ENCODE results near the gene DOCK3.

The DOCK3 gene

DNA sequence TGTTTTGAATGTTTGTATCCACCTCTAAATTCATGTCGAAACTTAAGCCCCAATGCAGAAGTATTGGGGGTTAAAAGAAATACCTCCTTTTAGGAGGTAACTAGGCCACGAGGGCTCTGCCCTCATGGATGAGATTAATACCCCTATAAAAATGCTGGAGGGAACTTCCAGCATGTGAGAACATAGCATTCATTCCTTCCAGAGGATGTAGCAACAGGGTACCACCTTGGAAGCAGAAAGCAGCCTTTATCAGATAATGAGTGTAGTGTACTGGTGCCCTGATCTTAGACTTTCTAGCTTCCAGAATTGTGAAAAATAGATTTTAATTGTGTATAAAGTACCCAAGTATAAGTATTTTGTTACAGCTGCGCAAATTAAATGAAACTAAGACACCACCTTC, 356.9 kb downstream of the DOCK3 start:
- Histone ChIP-seq H2BK15ac (replicated peaks; ENCODE audit: low read depth) (no peak overlapping the region), H2BK120ac (ENCODE audit: low read depth, low read length) (no peak overlapping the region), H4K8ac (ENCODE audit: low read depth, low read length) (no peak overlapping the region), H3K79me2 (ENCODE audit: control insufficient read depth, insufficient read depth, low read length) (no peaks in the 10 kb centered on the region), H3K4ac (ENCODE audit: low read depth, low read length) (no peak overlapping the region), H3K56ac (ENCODE audit: low read length) (no peak overlapping the region), H3K9ac (ENCODE audit: low read length) (no peak overlapping the region), H4K5ac (ENCODE audit: low read length) (no peak overlapping the region), H3K27me3 (ENCODE audit: insufficient read depth, low read length, poor library complexity) (no peaks in the 10 kb centered on the region), H2BK5ac (ENCODE audit: low read length) (no peak overlapping the region), H3K79me1 (ENCODE audit: low read length) (no peaks in the 10 kb centered on the region), H3K4me3 (ENCODE audit: low read length) (no peak overlapping the region), H2AK5ac (ENCODE audit: low read length) (no peak overlapping the region), H3K23ac (ENCODE audit: low read length) (no peak overlapping the region), H3K36me3 (ENCODE audit: control insufficient read depth, insufficient read depth, low read length) (no peaks in the 10 kb centered on the region), H3K27ac (ENCODE audit: low read depth, low read length) (no peak overlapping the region), H3K4me2 (ENCODE audit: low read length) (no peak overlapping the region), H3K18ac (ENCODE audit: low read length) (no peak overlapping the region), H3K4me1 (ENCODE audit: control insufficient read depth, low read depth, low read length) (no peaks in the 10 kb centered on the region)
- DNase-seq: no peak
- no CpG with 5 or more reads among the region's 3 CpGs for WGBS (ENCODE audit: extremely low coverage, insufficient coverage, low lambda C conversion rate)

DNA sequence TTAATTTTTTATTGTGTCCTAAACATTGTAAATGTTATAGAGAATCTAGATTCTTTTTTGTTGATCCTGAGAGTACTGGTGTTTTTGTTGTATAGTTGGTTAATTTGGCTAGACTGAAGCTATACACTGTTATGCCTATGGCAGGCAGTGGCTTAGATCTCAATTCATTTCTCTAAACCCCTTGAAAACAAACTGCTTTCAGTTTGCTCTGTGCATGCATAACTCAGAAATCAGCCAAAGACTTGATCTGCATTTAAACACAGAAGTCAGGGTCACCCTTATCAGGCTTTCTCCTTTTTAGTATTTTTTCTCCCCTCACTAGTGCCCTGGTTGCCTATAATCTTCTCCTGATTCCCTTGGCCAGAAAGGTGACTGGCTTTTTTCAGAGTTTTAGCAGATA, 360.9 kb downstream of the DOCK3 start:
- H3K36me3 ChIP-seq (ENCODE audit: control insufficient read depth, insufficient read depth, low read length): no peaks in the 10 kb centered on the region
- H4K8ac ChIP-seq (ENCODE audit: low read depth, low read length): no peak overlapping the region
- no peak for DNase-seq
- H2BK120ac ChIP-seq (ENCODE audit: low read depth, low read length): no peak overlapping the region
- H3K4me2 ChIP-seq (ENCODE audit: low read length): no peak overlapping the region
- no peaks in the 10 kb centered on the region for H3K79me1 ChIP-seq (ENCODE audit: low read length)
- no peak overlapping the region for H2BK5ac ChIP-seq (ENCODE audit: low read length)
- no peak overlapping the region for H4K5ac ChIP-seq (ENCODE audit: low read length)
- H3K23ac ChIP-seq (ENCODE audit: low read length): no peak overlapping the region
- no peak overlapping the region for H3K27ac ChIP-seq (ENCODE audit: low read depth, low read length)
- no peaks in the 10 kb centered on the region for H3K27me3 ChIP-seq (ENCODE audit: insufficient read depth, low read length, poor library complexity)
- no peaks in the 10 kb centered on the region for H3K4me1 ChIP-seq (ENCODE audit: control insufficient read depth, low read depth, low read length)
- H3K4me3 ChIP-seq (ENCODE audit: low read length): no peak overlapping the region
- H3K79me2 ChIP-seq (ENCODE audit: control insufficient read depth, insufficient read depth, low read length): no peaks in the 10 kb centered on the region
- no peak overlapping the region for H2AK5ac ChIP-seq (ENCODE audit: low read length)
- no peak overlapping the region for H3K18ac ChIP-seq (ENCODE audit: low read length)
- H3K56ac ChIP-seq (ENCODE audit: low read length): no peak overlapping the region
- H3K4ac ChIP-seq (ENCODE audit: low read depth, low read length): no peak overlapping the region
- no peak overlapping the region for H2BK15ac ChIP-seq (replicated peaks; ENCODE audit: low read depth)
- no peak overlapping the region for H3K9ac ChIP-seq (ENCODE audit: low read length)

DNA sequence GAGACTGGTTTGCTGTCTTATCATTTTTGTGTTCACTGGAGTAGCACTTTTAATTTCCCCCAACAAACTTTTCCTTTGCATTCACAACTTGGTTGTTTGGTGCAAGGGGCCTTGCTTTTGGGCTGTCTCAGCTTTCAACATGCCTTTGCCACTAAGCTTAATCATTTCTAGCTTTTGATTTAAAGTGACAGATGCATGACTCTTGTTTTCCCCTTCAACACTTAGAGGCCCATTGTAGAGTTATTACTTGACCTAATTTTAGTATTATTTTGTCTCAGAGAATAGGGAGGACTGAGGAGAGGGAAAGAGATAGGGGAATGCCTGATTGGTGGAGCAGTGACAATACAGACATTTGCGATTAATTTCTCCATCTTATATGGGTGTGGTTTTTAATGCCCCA, 370.3 kb downstream of the DOCK3 start:
- Histone ChIP-seq H3K4me1 (ENCODE audit: control insufficient read depth, low read depth, low read length) (no peaks in the 10 kb centered on the region), H2BK15ac (replicated peaks; ENCODE audit: low read depth) (no peak overlapping the region), H4K8ac (ENCODE audit: low read depth, low read length) (no peak overlapping the region), H3K36me3 (ENCODE audit: control insufficient read depth, insufficient read depth, low read length) (no peaks in the 10 kb centered on the region), H3K27ac (ENCODE audit: low read depth, low read length) (no peak overlapping the region), H3K56ac (ENCODE audit: low read length) (no peak overlapping the region), H3K18ac (ENCODE audit: low read length) (no peak overlapping the region), H3K4me2 (ENCODE audit: low read length) (no peak overlapping the region), H2BK5ac (ENCODE audit: low read length) (no peak overlapping the region), H3K79me2 (ENCODE audit: control insufficient read depth, insufficient read depth, low read length) (no peaks in the 10 kb centered on the region), H3K79me1 (ENCODE audit: low read length) (no peaks in the 10 kb centered on the region), H3K9ac (ENCODE audit: low read length) (no peak overlapping the region), H3K4me3 (ENCODE audit: low read length) (no peak overlapping the region), H4K5ac (ENCODE audit: low read length) (no peak overlapping the region), H3K4ac (ENCODE audit: low read depth, low read length) (no peak overlapping the region), H3K23ac (ENCODE audit: low read length) (no peak overlapping the region), H2BK120ac (ENCODE audit: low read depth, low read length) (no peak overlapping the region), H2AK5ac (ENCODE audit: low read length) (no peak overlapping the region), H3K27me3 (ENCODE audit: insufficient read depth, low read length, poor library complexity) (no peaks in the 10 kb centered on the region)
- no CpG with 5 or more reads among the region's 1 CpG for WGBS (ENCODE audit: extremely low coverage, insufficient coverage, low lambda C conversion rate)
- no peak for DNase-seq

DNA sequence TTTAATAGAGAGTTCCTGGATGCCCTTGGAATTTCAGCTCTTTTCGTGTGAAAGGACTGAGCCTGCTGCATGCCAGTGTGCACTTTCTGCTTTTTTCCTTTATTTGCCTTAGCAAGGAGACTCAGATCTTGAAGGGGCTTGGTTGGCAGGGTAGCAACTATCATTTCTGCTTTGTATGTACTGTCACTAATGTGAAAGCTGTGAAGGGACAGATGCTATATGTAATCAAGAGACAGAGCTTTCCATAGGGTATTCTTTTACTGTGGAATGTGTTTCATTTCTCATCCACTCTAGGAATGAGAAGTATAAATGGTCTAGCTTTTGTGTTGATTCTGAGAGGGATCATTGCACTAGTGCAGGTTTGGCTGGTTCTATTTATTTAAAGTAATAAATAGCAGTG, 377.8 kb downstream of the DOCK3 start:
- H3K4me1 ChIP-seq (ENCODE audit: control insufficient read depth, low read depth, low read length): no peaks in the 10 kb centered on the region
- no peak overlapping the region for H2BK120ac ChIP-seq (ENCODE audit: low read depth, low read length)
- H3K4me2 ChIP-seq (ENCODE audit: low read length): no peak overlapping the region
- no peaks in the 10 kb centered on the region for H3K79me2 ChIP-seq (ENCODE audit: control insufficient read depth, insufficient read depth, low read length)
- H4K8ac ChIP-seq (ENCODE audit: low read depth, low read length): no peak overlapping the region
- no peak overlapping the region for H2AK5ac ChIP-seq (ENCODE audit: low read length)
- H3K4ac ChIP-seq (ENCODE audit: low read depth, low read length): no peak overlapping the region
- H3K23ac ChIP-seq (ENCODE audit: low read length): no peak overlapping the region
- H4K5ac ChIP-seq (ENCODE audit: low read length): no peak overlapping the region
- no peak overlapping the region for H3K4me3 ChIP-seq (ENCODE audit: low read length)
- no peak overlapping the region for H3K56ac ChIP-seq (ENCODE audit: low read length)
- H3K9ac ChIP-seq (ENCODE audit: low read length): no peak overlapping the region
- no peak for DNase-seq
- H3K36me3 ChIP-seq (ENCODE audit: control insufficient read depth, insufficient read depth, low read length): no peaks in the 10 kb centered on the region
- H3K18ac ChIP-seq (ENCODE audit: low read length): no peak overlapping the region
- no CpG with 5 or more reads among the region's 1 CpG for WGBS (ENCODE audit: extremely low coverage, insufficient coverage, low lambda C conversion rate)
- no peaks in the 10 kb centered on the region for H3K79me1 ChIP-seq (ENCODE audit: low read length)
- H3K27ac ChIP-seq (ENCODE audit: low read depth, low read length): no peak overlapping the region
- H3K27me3 ChIP-seq (ENCODE audit: insufficient read depth, low read length, poor library complexity): no peaks in the 10 kb centered on the region
- no peak overlapping the region for H2BK5ac ChIP-seq (ENCODE audit: low read length)
- H2BK15ac ChIP-seq (replicated peaks; ENCODE audit: low read depth): no peak overlapping the region

DNA sequence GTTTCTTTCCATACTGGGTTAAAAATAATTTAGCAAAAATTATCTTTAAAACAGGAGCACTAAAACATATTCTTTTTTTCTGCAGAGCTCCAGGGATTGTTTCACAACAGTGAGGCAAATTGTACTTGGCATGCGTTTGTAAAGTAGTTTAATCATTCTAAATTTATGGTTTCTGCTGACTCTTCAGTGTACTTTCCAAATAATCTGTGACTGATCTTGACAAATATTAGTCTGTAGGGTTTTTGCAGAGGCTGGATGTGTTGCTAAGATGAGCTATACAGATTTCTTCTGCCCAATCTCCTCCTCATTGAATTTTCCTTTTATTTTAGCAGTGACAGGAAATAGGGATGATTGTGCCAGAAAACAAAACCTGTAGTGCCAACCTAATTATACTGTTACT, 382.4 kb downstream of the DOCK3 start:
- H3K27me3 ChIP-seq (ENCODE audit: insufficient read depth, low read length, poor library complexity): no peaks in the 10 kb centered on the region
- H3K36me3 ChIP-seq (ENCODE audit: control insufficient read depth, insufficient read depth, low read length): no peaks in the 10 kb centered on the region
- H3K27ac ChIP-seq (ENCODE audit: low read depth, low read length): no peak overlapping the region

DNA sequence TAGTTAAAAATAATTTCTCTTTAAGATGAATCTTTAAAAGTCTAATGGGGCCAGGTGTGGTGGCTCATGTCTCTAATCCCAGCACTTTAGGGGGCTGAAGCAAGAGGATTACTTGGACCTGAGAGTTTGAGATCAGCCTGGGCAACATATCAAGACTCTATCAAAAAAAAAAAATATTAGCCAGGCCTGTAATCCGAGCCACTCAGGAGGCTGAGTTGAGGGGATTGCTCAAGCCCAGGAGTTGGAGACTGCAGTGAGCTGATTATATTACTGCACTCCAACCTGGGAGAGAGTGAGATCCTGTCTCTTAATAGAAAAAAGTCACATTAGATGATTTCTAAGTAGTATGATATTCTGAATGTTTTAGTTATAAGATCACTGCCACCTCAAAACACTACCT, 388.3 kb downstream of the DOCK3 start:
- DNase-seq: no peak
- H3K27ac ChIP-seq (ENCODE audit: low read depth, low read length): no peak overlapping the region
- no peak overlapping the region for H3K4me3 ChIP-seq (ENCODE audit: low read length)
- H3K4me1 ChIP-seq (ENCODE audit: control insufficient read depth, low read depth, low read length): no peaks in the 10 kb centered on the region
- H2AK5ac ChIP-seq (ENCODE audit: low read length): no peak overlapping the region
- H3K18ac ChIP-seq (ENCODE audit: low read length): no peak overlapping the region
- no peak overlapping the region for H3K56ac ChIP-seq (ENCODE audit: low read length)
- no CpG with 5 or more reads among the region's 1 CpG for WGBS (ENCODE audit: extremely low coverage, insufficient coverage, low lambda C conversion rate)
- H4K8ac ChIP-seq (ENCODE audit: low read depth, low read length): no peak overlapping the region
- H2BK5ac ChIP-seq (ENCODE audit: low read length): no peak overlapping the region
- H3K27me3 ChIP-seq (ENCODE audit: insufficient read depth, low read length, poor library complexity): no peaks in the 10 kb centered on the region
- no peak overlapping the region for H3K4ac ChIP-seq (ENCODE audit: low read depth, low read length)
- no peak overlapping the region for H2BK15ac ChIP-seq (replicated peaks; ENCODE audit: low read depth)
- no peak overlapping the region for H4K5ac ChIP-seq (ENCODE audit: low read length)
- H2BK120ac ChIP-seq (ENCODE audit: low read depth, low read length): no peak overlapping the region
- H3K36me3 ChIP-seq (ENCODE audit: control insufficient read depth, insufficient read depth, low read length): no peaks in the 10 kb centered on the region
- no peak overlapping the region for H3K4me2 ChIP-seq (ENCODE audit: low read length)
- H3K79me2 ChIP-seq (ENCODE audit: control insufficient read depth, insufficient read depth, low read length): no peaks in the 10 kb centered on the region
- H3K23ac ChIP-seq (ENCODE audit: low read length): no peak overlapping the region
- H3K79me1 ChIP-seq (ENCODE audit: low read length): no peaks in the 10 kb centered on the region
- H3K9ac ChIP-seq (ENCODE audit: low read length): no peak overlapping the region

More for the DNA sequence above, 382.4 kb downstream of the DOCK3 start:
- Histone ChIP-seq H3K56ac (ENCODE audit: low read length) (no peak overlapping the region), H3K79me1 (ENCODE audit: low read length) (no peaks in the 10 kb centered on the region), H2BK15ac (replicated peaks; ENCODE audit: low read depth) (no peak overlapping the region), H3K4me3 (ENCODE audit: low read length) (no peak overlapping the region), H3K18ac (ENCODE audit: low read length) (no peak overlapping the region), H3K79me2 (ENCODE audit: control insufficient read depth, insufficient read depth, low read length) (no peaks in the 10 kb centered on the region), H3K4me2 (ENCODE audit: low read length) (no peak overlapping the region), H4K8ac (ENCODE audit: low read depth, low read length) (no peak overlapping the region), H2AK5ac (ENCODE audit: low read length) (no peak overlapping the region), H2BK120ac (ENCODE audit: low read depth, low read length) (no peak overlapping the region), H4K5ac (ENCODE audit: low read length) (no peak overlapping the region), H3K23ac (ENCODE audit: low read length) (no peak overlapping the region), H2BK5ac (ENCODE audit: low read length) (no peak overlapping the region), H3K9ac (ENCODE audit: low read length) (no peak overlapping the region), H3K4me1 (ENCODE audit: control insufficient read depth, low read depth, low read length) (no peaks in the 10 kb centered on the region), H3K4ac (ENCODE audit: low read depth, low read length) (no peak overlapping the region)
- no peak for DNase-seq
- WGBS (ENCODE audit: extremely low coverage, insufficient coverage, low lambda C conversion rate): no CpG with 5 or more reads among the region's 1 CpG

All from mesendoderm (in vitro differentiated cells).